Skeletal muscle tissue (tissue), 4 donors: ENCODE data around the gene TSPAN14. TPM values are rescaled to one million over a fixed set of nuclear protein-coding genes. Genes with fewer than 3 reads are reported as not detected.

Experiments
- H3K27ac ChIP-seq: one replicate; pipeline ENCODE4 v1.7.0; 2013; ENCODE audit warnings: mild to moderate bottlenecking, low read depth, low read length, inconsistent platforms
- H3K27me3 ChIP-seq, 3 donors: one replicate each; pipeline ENCODE4 v1.7.0; 2013; ENCODE audit warnings: low read length in 3 of 3; ENCODE audit not compliant: control insufficient read depth in 3 of 3, insufficient read depth in 3 of 3
- H3K36me3 ChIP-seq, 3 donors: one replicate each; pipeline ENCODE4 v1.7.0; 2013; ENCODE audit warnings: low read length in 3 of 3; ENCODE audit not compliant: control insufficient read depth in 3 of 3, insufficient read depth in 3 of 3
- H3K4me1 ChIP-seq, 3 donors: one replicate each; pipeline ENCODE4 v1.7.0; 2013; ENCODE audit warnings: low read length in 3 of 3, mild to moderate bottlenecking in 3 of 3; ENCODE audit not compliant: control insufficient read depth in 3 of 3, insufficient read depth in 3 of 3
- H3K4me3 ChIP-seq, 3 donors: one replicate each; pipeline ENCODE4 v1.7.0; 2013; ENCODE audit warnings: low read length in 3 of 3
- H3K9ac ChIP-seq, 3 donors: one replicate each; pipeline ENCODE4 v1.7.0; 2013; ENCODE audit warnings: low read length in 3 of 3, mild to moderate bottlenecking in 3 of 3, moderate library complexity in 2 of 3, low read depth in 1 of 3
- H3K9me3 ChIP-seq, 3 donors: one replicate each; pipeline ENCODE4 v1.7.0; 2013; ENCODE audit warnings: low read length in 3 of 3; ENCODE audit not compliant: control insufficient read depth in 3 of 3
- total RNA-seq: library from RNA; depleted of rRNA; stranded (reverse); fragments of >200 nt; gene quantifications from one replicate; pipeline ENCODE4 v1.2.3, GENCODE V29; 2014
- donor health status: Osteomylitis.

TSPAN14 gene
- total RNA-seq, 1 donor from 2014 or later: 6.3 TPM

GRCh38 chr10:80454513-80455460, 677 bp downstream of the TSPAN14 start:
- H3K9me3 ChIP-seq: no peaks in the 10 kb centered on the region
- peaks cover 0 to 2% (median 0%) of the 10 kb centered on the region in 3 donors for H3K36me3 ChIP-seq
- H3K27ac ChIP-seq: peak overlapping the region; percentile 88
- H3K27me3 ChIP-seq: no peaks in the 10 kb centered on the region
- peak overlapping the region; percentile 81 to 88 (median 86) for H3K9ac ChIP-seq
- H3K4me1 ChIP-seq: peaks cover 41 to 48% (median 44%) of the 10 kb centered on the region in 3 donors
- peak overlapping the region; percentile 81 to 85 (median 82) for H3K4me3 ChIP-seq

- Histone ChIP-seq H3K36me3 (peaks cover 0 to 2% (median 0%) of the 10 kb centered on the region in 3 donors), H3K4me3 (peak overlapping the region; percentile 81 to 85 (median 82)), H3K9me3 (no peaks in the 10 kb centered on the region), H3K27me3 (no peaks in the 10 kb centered on the region), H3K27ac (peak overlapping the region; percentile 88), H3K9ac (peak overlapping the region; percentile 81 to 88 (median 86)), H3K4me1 (peaks cover 50 to 56% (median 51%) of the 10 kb centered on the region in 3 donors)
Observed at GRCh38 chr10:80455461-80456349, 1.6 kb downstream of the TSPAN14 start.

GRCh38 chr10:80457554-80458262, 3.6 kb downstream of the TSPAN14 start:
- Histone ChIP-seq H3K9me3 (no peaks in the 10 kb centered on the region), H3K4me1 (peaks cover 68 to 75% (median 71%) of the 10 kb centered on the region in 3 donors), H3K4me3 (peak overlapping the region in 1 of 3 donors; percentile 22), H3K36me3 (peaks cover 0 to 2% (median 0%) of the 10 kb centered on the region in 3 donors), H3K27ac (peak overlapping the region; percentile 29), H3K27me3 (no peaks in the 10 kb centered on the region), H3K9ac (peak overlapping the region in 2 of 3 donors; percentile 35 to 47)

- Histone ChIP-seq H3K36me3 (peaks cover 0 to 2% (median 0%) of the 10 kb centered on the region in 3 donors), H3K9me3 (no peaks in the 10 kb centered on the region), H3K27me3 (no peaks in the 10 kb centered on the region), H3K27ac (peak overlapping the region; percentile 63), H3K4me3 (no peak overlapping the region), H3K4me1 (peaks cover 70 to 77% (median 75%) of the 10 kb centered on the region in 3 donors), H3K9ac (peak overlapping the region in 1 of 3 donors; percentile 35)
Observed at GRCh38 chr10:80458263-80458625, 4.1 kb downstream of the TSPAN14 start.

GRCh38 chr10:80458638-80459037, 4.5 kb downstream of the TSPAN14 start:
- Histone ChIP-seq H3K4me1 (peaks cover 71 to 77% (median 75%) of the 10 kb centered on the region in 3 donors), H3K36me3 (peaks cover 0 to 2% (median 0%) of the 10 kb centered on the region in 3 donors), H3K9ac (peak overlapping the region in 1 of 3 donors; percentile 35), H3K27ac (peak overlapping the region; percentile 63), H3K27me3 (no peaks in the 10 kb centered on the region), H3K9me3 (no peaks in the 10 kb centered on the region), H3K4me3 (no peak overlapping the region)

- H3K36me3 ChIP-seq: peaks cover 0 to 2% (median 0%) of the 10 kb centered on the region in 3 donors
- H3K4me3 ChIP-seq: peak overlapping the region; percentile 6 to 17 (median 16)
- peak overlapping the region; percentile 63 for H3K27ac ChIP-seq
- no peaks in the 10 kb centered on the region for H3K27me3 ChIP-seq
- H3K9ac ChIP-seq: peak overlapping the region in 2 of 3 donors; percentile 22 to 54
- H3K9me3 ChIP-seq: no peaks in the 10 kb centered on the region
- peaks cover 77 to 82% (median 80%) of the 10 kb centered on the region in 3 donors for H3K4me1 ChIP-seq
Observed at GRCh38 chr10:80459047-80459865, 5.1 kb downstream of the TSPAN14 start.

GRCh38 chr10:80460399-80461207, 6.5 kb downstream of the TSPAN14 start:
- Histone ChIP-seq H3K27ac (peak overlapping the region; percentile 49), H3K9ac (peak overlapping the region; percentile 24 to 69 (median 51)), H3K9me3 (no peaks in the 10 kb centered on the region), H3K36me3 (peaks cover 0 to 2% (median 0%) of the 10 kb centered on the region in 3 donors), H3K4me1 (peaks cover 86 to 88% (median 86%) of the 10 kb centered on the region in 3 donors), H3K27me3 (no peaks in the 10 kb centered on the region), H3K4me3 (peak overlapping the region; percentile 4 to 33 (median 31))
